ENCODE data around the gene PHOX2B.
"Not testable (repeated sequence)": the region's sequence is repeated elsewhere in the genome, so short reads cannot be mapped to it uniquely, and the experiment has no call there.

Gene PHOX2B

DNA sequence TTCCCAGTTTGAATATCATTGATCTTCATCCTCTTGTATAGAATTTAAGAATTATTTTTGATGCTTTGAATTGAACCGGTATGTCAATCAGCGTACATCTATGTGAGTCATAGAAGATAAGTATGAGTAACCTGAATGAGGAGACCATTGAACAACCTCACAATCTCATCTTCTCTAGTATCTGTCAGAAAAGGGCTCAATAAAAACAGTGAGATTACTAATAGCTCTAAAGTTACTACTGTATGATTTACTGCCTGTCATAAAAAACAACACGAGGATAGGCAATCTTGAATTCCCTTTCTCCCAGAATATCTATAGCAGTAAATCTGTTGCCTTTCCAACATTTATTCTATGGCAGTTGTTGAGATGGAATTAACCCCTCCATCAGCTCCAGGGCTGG is 36.1 kb downstream of the PHOX2B start:
- DNase-seq (ENCODE audit: low read depth in 2 of 3, low spot score in 2 of 3): no peak

- DNase-seq (ENCODE audit: low read depth in 2 of 3, low spot score in 2 of 3): not testable (repeated sequence)
Observed at GRCh38 chr4:41711654-41712053, 36.9 kb downstream of the PHOX2B start.

GRCh38 chr4:41709844-41710481 is 38.6 kb downstream of the PHOX2B start:
- DNase-seq (ENCODE audit: low read depth in 2 of 3, low spot score in 2 of 3): no peak

DNA sequence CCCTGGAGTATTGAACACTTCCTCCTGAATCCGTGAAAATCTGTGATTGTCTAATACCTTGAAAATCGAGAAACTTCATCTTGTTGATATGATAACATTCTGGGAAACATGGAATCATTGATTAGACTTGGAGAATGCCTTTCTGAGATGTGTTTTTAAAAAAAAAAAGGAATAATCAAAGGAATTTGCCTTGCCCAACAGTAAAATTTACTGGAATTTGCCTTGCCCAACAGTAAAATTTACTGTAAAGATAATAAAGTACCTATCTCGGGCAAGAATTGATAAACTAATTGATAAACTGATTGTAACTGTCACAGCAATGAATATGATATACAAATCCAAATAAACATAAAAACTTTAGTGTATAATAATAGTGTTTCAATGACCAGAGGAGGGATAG is 44.7 kb downstream of the PHOX2B start:
- DNase-seq (ENCODE audit: low read depth in 2 of 3, low spot score in 2 of 3): no peak

- no peak for DNase-seq (ENCODE audit: low read depth in 2 of 3, low spot score in 2 of 3)
Observed at GRCh38 chr4:41702770-41703169, 45.8 kb downstream of the PHOX2B start.

- DNase-seq (ENCODE audit: low read depth in 2 of 3, low spot score in 2 of 3): no peak
Observed at GRCh38 chr4:41701983-41702382, 46.5 kb downstream of the PHOX2B start.

- DNase-seq (ENCODE audit: low read depth in 2 of 3, low spot score in 2 of 3): no peak
Observed at GRCh38 chr4:41696763-41697162, 51.8 kb downstream of the PHOX2B start.

GRCh38 chr4:41696131-41696530 is 52.4 kb downstream of the PHOX2B start:
- no peak for DNase-seq (ENCODE audit: low read depth in 2 of 3, low spot score in 2 of 3)
